Gastroesophageal sphincter (tissue), 4 donors: ENCODE data around the gene SLC25A46. TPM values are rescaled to one million over a fixed set of nuclear protein-coding genes. Genes with fewer than 3 reads are reported as not detected.

Experiments
- ATAC-seq: fragments of 150-250 bp; one replicate; pipeline ENCODE4 v1.9.1; 2016; ENCODE audit warnings: mild to moderate bottlenecking, moderate library complexity
- H3K27ac ChIP-seq, 4 donors: fragments of 200-600 bp; sonication (generic) in 3 of 4; 1 replicate in 3 of 4; 2 replicates in 1 of 4; pipeline ENCODE4 v1.5.1; 2016 to 2019
- H3K27me3 ChIP-seq: fragments of 200-600 bp; sonication (generic); one replicate; pipeline ENCODE4 v1.5.1; 2019
- H3K36me3 ChIP-seq, 2 donors: fragments of 200-600 bp; sonication (generic); one replicate each; pipeline ENCODE4 v1.5.1; 2019; ENCODE audit warnings: control low read depth in 1 of 2
- H3K4me1 ChIP-seq, 3 donors: fragments of 200-600 bp; sonication (generic); 1 replicate in 2 of 3; 2 replicates in 1 of 3; pipeline ENCODE4 v1.5.1; 2016 to 2019; ENCODE audit warnings: control low read depth in 2 of 3
- H3K4me3 ChIP-seq, 2 donors: fragments of 200-600 bp; sonication (generic); one replicate each; pipeline ENCODE4 v1.5.1; 2019; ENCODE audit warnings: mild to moderate bottlenecking in 1 of 2, moderate library complexity in 1 of 2
- H3K9me3 ChIP-seq, 3 donors: fragments of 200-600 bp; sonication (generic); one replicate each; pipeline ENCODE4 v1.5.1; 2017 to 2019; ENCODE audit warnings: control low read depth in 2 of 3
- EP300 ChIP-seq: sonication (generic); formaldehyde crosslinking; IDR thresholded peaks from one replicate; pipeline ENCODE4 v1.6.1; 2017; ENCODE audit warnings: antibody characterized with exemption, mild to moderate bottlenecking
- POLR2A ChIP-seq, 2 donors: fragments of 450-650 bp; IDR thresholded peaks; one replicate each; pipeline ENCODE4 v1.6.1; 2017; ENCODE audit warnings: antibody characterized with exemption in 2 of 2, mild to moderate bottlenecking in 2 of 2, moderate library complexity in 1 of 2
- POLR2AphosphoS5 ChIP-seq: sonication (generic); formaldehyde crosslinking; IDR thresholded peaks from one replicate; pipeline ENCODE4 v1.6.1; 2017; ENCODE audit warnings: antibody characterized with exemption
- WGBS, 2 donors: methylation state at CpG; one replicate each; pipeline ENCODE4 v1.1.5; 2018; ENCODE audit warnings: low coverage in 1 of 2; 5-methylcytosine and 5-hydroxymethylcytosine counted together
- total RNA-seq, 4 donors: library from RNA; depleted of rRNA; stranded (reverse); fragments of >200 nt; gene quantifications; one replicate each; pipeline ENCODE4 v1.1.0, GENCODE V29; 2016
- TF ChIP-seq, protein P1 (sequence below), 4 experiments: fragments of 200-600 bp in 2 of 4; fragments of 450-650 bp in 2 of 4; sonication (generic) in 1 of 4; IDR thresholded peaks; one replicate each; pipeline ENCODE4 v1.5.1; 2017 to 2019; ENCODE audit warnings: antibody characterized with exemption in 4 of 4, mild to moderate bottlenecking in 2 of 4, moderate library complexity in 2 of 4

Gene SLC25A46
- total RNA-seq, 4 donors from 2014 or later = 53.2 to 85.1 (median 68.2) TPM

DNA sequence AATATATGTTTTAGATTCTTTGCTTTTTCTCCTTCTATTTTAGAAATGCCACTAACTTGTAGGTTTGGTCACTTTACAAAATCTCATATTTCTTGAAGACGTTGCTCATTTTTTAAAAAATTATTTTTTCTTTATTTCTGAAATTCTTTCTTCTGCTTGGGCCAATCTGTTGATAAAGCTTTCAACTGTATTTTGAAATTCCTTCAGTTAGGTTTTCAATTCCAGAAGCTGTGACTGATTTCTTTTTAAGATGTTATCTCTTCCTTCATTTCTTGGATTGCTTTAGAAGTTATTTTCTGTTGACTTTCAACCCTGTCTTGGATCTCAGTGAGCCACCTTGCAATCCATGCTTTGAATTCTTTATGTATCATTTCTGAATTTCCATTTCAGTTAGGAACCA, 64.2 kb downstream of the SLC25A46 start:
- no peak overlapping the region for H3K27ac ChIP-seq
- H3K4me1 ChIP-seq = peaks cover 0 to 6% (median 0%) of the 10 kb centered on the region in 3 donors
- H3K4me3 ChIP-seq = no peak overlapping the region
- peaks cover 0 to 20% (median 0%) of the 10 kb centered on the region in 3 donors for H3K9me3 ChIP-seq
- H3K36me3 ChIP-seq = no peaks in the 10 kb centered on the region
- ATAC-seq = no peak
- WGBS, 2 donors = 80% methylated on average over 1 of the region's 1 CpG; no CpG with 5 or more reads in 1 of the 2 donors
- no peaks in the 10 kb centered on the region for H3K27me3 ChIP-seq
- TF ChIP-seq POLR2A (IDR thresholded peaks at IDR 0.05) = no peak
- no peak for TF ChIP-seq POLR2AphosphoS5
- TF ChIP-seq, protein P1, sequence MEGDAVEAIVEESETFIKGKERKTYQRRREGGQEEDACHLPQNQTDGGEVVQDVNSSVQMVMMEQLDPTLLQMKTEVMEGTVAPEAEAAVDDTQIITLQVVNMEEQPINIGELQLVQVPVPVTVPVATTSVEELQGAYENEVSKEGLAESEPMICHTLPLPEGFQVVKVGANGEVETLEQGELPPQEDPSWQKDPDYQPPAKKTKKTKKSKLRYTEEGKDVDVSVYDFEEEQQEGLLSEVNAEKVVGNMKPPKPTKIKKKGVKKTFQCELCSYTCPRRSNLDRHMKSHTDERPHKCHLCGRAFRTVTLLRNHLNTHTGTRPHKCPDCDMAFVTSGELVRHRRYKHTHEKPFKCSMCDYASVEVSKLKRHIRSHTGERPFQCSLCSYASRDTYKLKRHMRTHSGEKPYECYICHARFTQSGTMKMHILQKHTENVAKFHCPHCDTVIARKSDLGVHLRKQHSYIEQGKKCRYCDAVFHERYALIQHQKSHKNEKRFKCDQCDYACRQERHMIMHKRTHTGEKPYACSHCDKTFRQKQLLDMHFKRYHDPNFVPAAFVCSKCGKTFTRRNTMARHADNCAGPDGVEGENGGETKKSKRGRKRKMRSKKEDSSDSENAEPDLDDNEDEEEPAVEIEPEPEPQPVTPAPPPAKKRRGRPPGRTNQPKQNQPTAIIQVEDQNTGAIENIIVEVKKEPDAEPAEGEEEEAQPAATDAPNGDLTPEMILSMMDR (IDR thresholded peaks at IDR 0.05) = no peak
- TF ChIP-seq EP300 = no peak

GRCh38 chr5:110803467-110804326, 64.9 kb downstream of the SLC25A46 start:
- Histone ChIP-seq H3K9me3 (peaks cover 0 to 20% (median 0%) of the 10 kb centered on the region in 3 donors), H3K27me3 (no peaks in the 10 kb centered on the region), H3K4me1 (peaks cover 0 to 6% (median 0%) of the 10 kb centered on the region in 3 donors), H3K36me3 (no peaks in the 10 kb centered on the region), H3K27ac (no peak overlapping the region), H3K4me3 (no peak overlapping the region)
- TF ChIP-seq POLR2AphosphoS5 (no peak), POLR2A (IDR thresholded peaks at IDR 0.05) (no peak)
- WGBS, 2 donors = 86 to 100% methylated on average over 1 of the region's 1 CpG
- no peak for ATAC-seq

- peaks cover 0 to 24% (median 0%) of the 10 kb centered on the region in 3 donors for H3K9me3 ChIP-seq
- peak; percentile 36 for ATAC-seq
- WGBS, 2 donors = 24 to 38% methylated on average over 4 of the region's 4 CpGs
- no peak for TF ChIP-seq EP300
- TF ChIP-seq POLR2A (IDR thresholded peaks at IDR 0.05) = no peak
- TF ChIP-seq POLR2AphosphoS5 = peak; percentile 64
- no peak overlapping the region for H3K27ac ChIP-seq
- no peaks in the 10 kb centered on the region for H3K27me3 ChIP-seq
- peaks cover 0 to 6% (median 0%) of the 10 kb centered on the region in 3 donors for H3K4me1 ChIP-seq
- H3K36me3 ChIP-seq = no peaks in the 10 kb centered on the region
- no peak overlapping the region for H3K4me3 ChIP-seq
These were observed 68.4 kb downstream of the SLC25A46 start for GRCh38 chr5:110807169-110807568.

DNA sequence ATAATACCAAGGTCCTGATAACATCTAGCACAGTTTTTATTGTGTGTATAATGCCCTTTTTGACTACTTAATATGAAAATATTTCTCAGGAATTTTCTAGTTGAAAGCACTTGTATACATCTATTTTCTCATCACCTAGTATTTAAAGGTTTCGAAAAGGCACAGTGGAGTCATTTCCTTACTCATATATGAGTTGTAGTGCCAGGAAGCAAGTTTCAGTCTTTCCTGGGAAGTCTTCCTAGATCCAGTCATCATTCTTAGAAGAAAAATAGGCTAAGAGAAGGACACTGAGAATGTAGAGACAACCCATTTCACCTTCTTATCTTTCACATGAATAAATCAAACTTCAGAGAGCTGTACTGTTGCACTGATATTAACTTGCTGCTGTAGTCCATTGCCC, 70.2 kb downstream of the SLC25A46 start:
- no peaks in the 10 kb centered on the region for H3K27me3 ChIP-seq
- WGBS, 2 donors = 78 to 90% methylated on average over 1 of the region's 1 CpG
- ATAC-seq = no peak
- H3K4me3 ChIP-seq = no peak overlapping the region
- no peak overlapping the region for H3K27ac ChIP-seq
- TF ChIP-seq, protein P1 (IDR thresholded peaks at IDR 0.05) = no peak
- TF ChIP-seq POLR2AphosphoS5 (no peak), EP300 (no peak), POLR2A (IDR thresholded peaks at IDR 0.05) (no peak)
- peaks cover 0 to 22% (median 0%) of the 10 kb centered on the region in 3 donors for H3K9me3 ChIP-seq
- peaks cover 0 to 6% (median 0%) of the 10 kb centered on the region in 3 donors for H3K4me1 ChIP-seq
- H3K36me3 ChIP-seq = no peaks in the 10 kb centered on the region

Other genes with a start within 250 kb of the SLC25A46 start
- gene TMEM232, start 12.3 kb upstream of the SLC25A46 start, total RNA-seq = 1 to 10 TPM; 2.2 to 5.1 (median 3.8) TPM